K562 (cell line): ENCODE results near the gene OXA1L.

Experiments
- CBX5 ChIP-seq: IDR thresholded peaks from 2 replicates; pipeline ENCODE4 v1.6.1; 2014; ENCODE audit warnings: low read depth, borderline replicate concordance
- DPF2 ChIP-seq: fragments of 450-650 bp; IDR thresholded peaks from 2 replicates; pipeline ENCODE4 v1.6.1; 2016
- ELK1 ChIP-seq: sonication (generic); formaldehyde crosslinking; IDR thresholded peaks from 2 replicates; pipeline ENCODE4 v1.8.1; 2022; ENCODE audit warnings: missing genetic modification reagents
- ERF ChIP-seq: fragments of 450-650 bp; formaldehyde crosslinking; IDR thresholded peaks from 2 replicates; pipeline ENCODE4 v1.4.0; 2020; ENCODE audit warnings: mild to moderate bottlenecking, mixed read lengths
- IRF1 ChIP-seq: sonication (generic); formaldehyde crosslinking; IDR thresholded peaks from 2 replicates; pipeline ENCODE4 v1.8.0; 2022; ENCODE audit warnings: missing genetic modification reagents, mild to moderate bottlenecking, borderline replicate concordance
- KLF13 ChIP-seq: fragments of 450-650 bp; IDR thresholded peaks from 2 replicates; pipeline ENCODE4 v1.6.1; 2016; ENCODE audit warnings: missing genetic modification characterization, low read depth, mild to moderate bottlenecking, missing compliant biosample characterization, moderate library complexity, borderline replicate concordance
- NFIX ChIP-seq: fragments of 250-450 bp; sonication (Bioruptor Pico); IDR thresholded peaks from 2 replicates; pipeline ENCODE4 v1.4.0; 2020; ENCODE audit warnings: low read depth, mild to moderate bottlenecking, moderate library complexity
- RBM22 ChIP-seq: fragments of 200-400 bp; formaldehyde crosslinking; IDR thresholded peaks from 2 replicates; pipeline ENCODE4 v1.6.1; 2018; ENCODE audit warnings: low read length, low read depth; ENCODE audit not compliant: poor library complexity, severe bottlenecking
- SRSF9 ChIP-seq: fragments of 200-400 bp; formaldehyde crosslinking; IDR thresholded peaks from 2 replicates; pipeline ENCODE4 v1.6.1; 2017; ENCODE audit warnings: low read depth, low read length, borderline replicate concordance
- ZNF445 ChIP-seq: fragments of 250-450 bp; sonication (Bioruptor Pico); IDR thresholded peaks from 2 replicates; pipeline ENCODE4 v1.4.0; 2020; ENCODE audit warnings: low read depth, mild to moderate bottlenecking, moderate library complexity
- TF ChIP-seq, protein P1 (sequence below), 3 experiments: IDR thresholded peaks in 2 of 3; conservative IDR thresholded peaks in 1 of 3; 2 replicates each; pipeline ENCODE4 v1.5.1; 2011 to 2012; ENCODE audit warnings: low read length in 3 of 3, mild to moderate bottlenecking in 3 of 3, control low read depth in 2 of 3, improper control_type of control experiment in 1 of 3, inconsistent platforms in 1 of 3, low read depth in 1 of 3, mixed read lengths in 1 of 3, moderate library complexity in 1 of 3; ENCODE audit not compliant: insufficient read depth in 2 of 3

- no peak for TF ChIP-seq RBM22
- no peak for TF ChIP-seq SRSF9
- TF ChIP-seq ZNF445 (CRISPR knock-in tag) = no peak
- TF ChIP-seq DPF2 = no peak
- TF ChIP-seq KLF13 (tag) = no peak
- no peak for TF ChIP-seq ERF (CRISPR knock-in tag)
- no peak for TF ChIP-seq ELK1 (CRISPR knock-in tag)
- TF ChIP-seq, protein P1, sequence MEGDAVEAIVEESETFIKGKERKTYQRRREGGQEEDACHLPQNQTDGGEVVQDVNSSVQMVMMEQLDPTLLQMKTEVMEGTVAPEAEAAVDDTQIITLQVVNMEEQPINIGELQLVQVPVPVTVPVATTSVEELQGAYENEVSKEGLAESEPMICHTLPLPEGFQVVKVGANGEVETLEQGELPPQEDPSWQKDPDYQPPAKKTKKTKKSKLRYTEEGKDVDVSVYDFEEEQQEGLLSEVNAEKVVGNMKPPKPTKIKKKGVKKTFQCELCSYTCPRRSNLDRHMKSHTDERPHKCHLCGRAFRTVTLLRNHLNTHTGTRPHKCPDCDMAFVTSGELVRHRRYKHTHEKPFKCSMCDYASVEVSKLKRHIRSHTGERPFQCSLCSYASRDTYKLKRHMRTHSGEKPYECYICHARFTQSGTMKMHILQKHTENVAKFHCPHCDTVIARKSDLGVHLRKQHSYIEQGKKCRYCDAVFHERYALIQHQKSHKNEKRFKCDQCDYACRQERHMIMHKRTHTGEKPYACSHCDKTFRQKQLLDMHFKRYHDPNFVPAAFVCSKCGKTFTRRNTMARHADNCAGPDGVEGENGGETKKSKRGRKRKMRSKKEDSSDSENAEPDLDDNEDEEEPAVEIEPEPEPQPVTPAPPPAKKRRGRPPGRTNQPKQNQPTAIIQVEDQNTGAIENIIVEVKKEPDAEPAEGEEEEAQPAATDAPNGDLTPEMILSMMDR (IDR thresholded peaks at IDR 0.05 in 2 of 3, conservative IDR thresholded peaks at IDR 0.05 in 1 of 3; ENCODE audit: insufficient read depth in 2 of 3, low read depth in 1 of 3, low read length in 3 of 3) = no peak
- TF ChIP-seq NFIX = no peak
- TF ChIP-seq CBX5 = no peak
- TF ChIP-seq IRF1 (CRISPR knock-in tag) = no peak
These were observed 6.2 kb downstream of the OXA1L start for GRCh38 chr14:22772725-22773124.
